BJ (cell line): ENCODE data around the gene LRRC43. TPM values are rescaled to one million over a fixed set of nuclear protein-coding genes. Genes with fewer than 3 reads are reported as not detected.

Experiments used
- CTCF ChIA-PET: fragments of 350-600 bp; formaldehyde crosslinking; extraction: SDS; loops from one replicate; lab custom pipeline; 2021; ENCODE audit warnings: antibody characterized with exemption, inconsistent platforms; lab: Yijun Ruan, JAX
- POLR2A ChIA-PET: fragments of 300-600 bp; sonication (Branson Sonifier 250); formaldehyde crosslinking; extraction: SDS; loops from one replicate; lab custom pipeline; 2021; ENCODE audit warnings: antibody characterized with exemption; lab: Charles Lee
- DNase-seq: peaks from one replicate; pipeline ENCODE4 v3.0.0-alpha.2; 2011; ENCODE audit warnings: low read depth
- H3K27me3 ChIP-seq: 2 replicates; pipeline ENCODE4 v1.6.0; 2011; ENCODE audit warnings: low read length; ENCODE audit not compliant: control insufficient read depth, insufficient read depth
- H3K36me3 ChIP-seq: 2 replicates; pipeline ENCODE4 v1.5.1; 2011; ENCODE audit warnings: low read length; ENCODE audit not compliant: control insufficient read depth, insufficient read depth
- H3K4me3 ChIP-seq: 2 replicates; pipeline ENCODE4 v1.5.1; 2011; ENCODE audit warnings: low read depth, mild to moderate bottlenecking, control low read depth, low read length
- CTCF ChIP-seq: IDR thresholded peaks from 2 replicates; pipeline ENCODE4 v1.5.1; 2011; ENCODE audit warnings: low read depth, mild to moderate bottlenecking, control low read depth, inconsistent platforms, low read length, moderate library complexity; ENCODE audit not compliant: insufficient read depth
- polyA plus RNA-seq: library from polyadenylated mRNA; depleted of rRNA; stranded (reverse); fragments of >200 nt; gene quantifications from 2 replicates; pipeline ENCODE4 v1.2.3, GENCODE V29; 2011

Gene LRRC43
- polyA plus RNA-seq, 1 experiment, result 1.6 TPM

- no peak for DNase-seq
- no peaks in the 10 kb centered on the region for H3K27me3 ChIP-seq
- H3K4me3 ChIP-seq, result no peak overlapping the region
- CTCF ChIA-PET, result interaction anchor here (0.6 to 4.1 kb wide), 16 partner anchors 8 to 154 kb away, joined by 3 to 29 read pairs (median 4); partner anchors contain the start of genes IL31 and LRRC43
- peak; percentile 85 for TF ChIP-seq CTCF
- no peaks in the 10 kb centered on the region for H3K36me3 ChIP-seq
- POLR2A ChIA-PET, result interaction anchor here (0.6 kb wide), 1 partner anchor 20 kb away, joined by 3 read pairs; no protein-coding TSS in a partner anchor
These were observed 8.1 kb downstream of the LRRC43 start for GRCh38 chr12:122190842-122191668.

GRCh38 chr12:122192441-122192840 lies 9.5 kb downstream of the LRRC43 start:
- ChIA-PET CTCF (interaction anchor here (1.1 to 4.1 kb wide), 6 partner anchors 9 to 138 kb away, joined by 3 to 29 read pairs (median 8); no protein-coding TSS in a partner anchor), POLR2A (no interaction called here)
- Histone ChIP-seq H3K36me3 (no peaks in the 10 kb centered on the region), H3K27me3 (no peaks in the 10 kb centered on the region), H3K4me3 (no peak overlapping the region)
- no peak for DNase-seq
- no peak for TF ChIP-seq CTCF

- CTCF ChIA-PET, result no interaction called here
- POLR2A ChIA-PET, result no interaction called here
- no peak for TF ChIP-seq CTCF
- no peaks in the 10 kb centered on the region for H3K36me3 ChIP-seq
- H3K4me3 ChIP-seq, result no peak overlapping the region
- no peaks in the 10 kb centered on the region for H3K27me3 ChIP-seq
- DNase-seq, result no peak
These were observed 11.9 kb downstream of the LRRC43 start for GRCh38 chr12:122194804-122195203.

- CTCF ChIA-PET, result interaction anchor here (1.2 kb wide), 1 partner anchor 63 kb away, joined by 3 read pairs; no protein-coding TSS in a partner anchor
- TF ChIP-seq CTCF, result no peak
- POLR2A ChIA-PET, result no interaction called here
These were observed 12.5 kb downstream of the LRRC43 start for GRCh38 chr12:122195405-122195804.

GRCh38 chr12:122197612-122197966 lies 14.7 kb downstream of the LRRC43 start:
- H3K27me3 ChIP-seq, result no peaks in the 10 kb centered on the region; the same call in 1 of the 2 replicates
- H3K4me3 ChIP-seq, result no peak overlapping the region
- H3K36me3 ChIP-seq, result no peaks in the 10 kb centered on the region
- TF ChIP-seq CTCF, result no peak
- CTCF ChIA-PET, result no interaction called here
- no peak for DNase-seq
- POLR2A ChIA-PET, result no interaction called here

More at GRCh38 chr12:122195405-122195804, 12.5 kb downstream of the LRRC43 start:
- Histone ChIP-seq H3K27me3 (no peaks in the 10 kb centered on the region; the same call in 1 of the 2 replicates), H3K36me3 (no peaks in the 10 kb centered on the region), H3K4me3 (no peak overlapping the region)
- no peak for DNase-seq
